ENCODE results near the gene WWOX.
A peak's percentile ranks its signal among the peaks of the same experiment; 100 is the strongest.

DNA sequence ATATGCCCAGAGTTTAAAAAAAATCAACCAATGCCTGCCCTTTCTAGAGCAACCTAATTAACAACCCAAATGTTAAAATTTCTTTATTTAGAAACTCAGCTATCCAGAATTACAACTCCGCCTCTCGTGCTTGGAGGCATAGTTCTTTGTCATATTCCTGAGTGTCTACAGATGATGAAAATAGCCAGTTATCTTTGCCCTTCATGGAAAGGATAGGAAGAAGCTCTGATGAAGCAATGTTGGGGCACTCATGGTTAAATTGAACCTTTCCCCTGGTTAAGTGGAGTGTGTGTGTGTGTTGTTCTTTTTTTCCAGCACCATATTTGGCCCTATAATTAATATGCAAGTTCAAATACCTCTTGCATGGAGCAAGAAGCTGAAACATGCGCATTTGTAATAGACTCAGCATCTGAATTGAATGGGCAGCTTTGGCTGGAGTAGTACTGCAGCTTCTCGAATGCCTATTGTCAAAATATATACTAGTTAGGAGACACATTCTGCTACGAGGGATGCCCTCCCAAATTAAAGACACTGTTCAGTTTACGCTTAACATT lies 506.2 kb downstream of the WWOX start:
- TF ChIP-seq, protein P1, sequence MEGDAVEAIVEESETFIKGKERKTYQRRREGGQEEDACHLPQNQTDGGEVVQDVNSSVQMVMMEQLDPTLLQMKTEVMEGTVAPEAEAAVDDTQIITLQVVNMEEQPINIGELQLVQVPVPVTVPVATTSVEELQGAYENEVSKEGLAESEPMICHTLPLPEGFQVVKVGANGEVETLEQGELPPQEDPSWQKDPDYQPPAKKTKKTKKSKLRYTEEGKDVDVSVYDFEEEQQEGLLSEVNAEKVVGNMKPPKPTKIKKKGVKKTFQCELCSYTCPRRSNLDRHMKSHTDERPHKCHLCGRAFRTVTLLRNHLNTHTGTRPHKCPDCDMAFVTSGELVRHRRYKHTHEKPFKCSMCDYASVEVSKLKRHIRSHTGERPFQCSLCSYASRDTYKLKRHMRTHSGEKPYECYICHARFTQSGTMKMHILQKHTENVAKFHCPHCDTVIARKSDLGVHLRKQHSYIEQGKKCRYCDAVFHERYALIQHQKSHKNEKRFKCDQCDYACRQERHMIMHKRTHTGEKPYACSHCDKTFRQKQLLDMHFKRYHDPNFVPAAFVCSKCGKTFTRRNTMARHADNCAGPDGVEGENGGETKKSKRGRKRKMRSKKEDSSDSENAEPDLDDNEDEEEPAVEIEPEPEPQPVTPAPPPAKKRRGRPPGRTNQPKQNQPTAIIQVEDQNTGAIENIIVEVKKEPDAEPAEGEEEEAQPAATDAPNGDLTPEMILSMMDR (IDR thresholded peaks at IDR 0.05) = no peak
- TF ChIP-seq EP300 (IDR thresholded peaks at IDR 0.05) (peak in 1 of 4 donors; percentile 14), POLR2AphosphoS5 (IDR thresholded peaks at IDR 0.05) (peak in 3 of 4 donors; percentile 29 to 58 (median 43))
